Mucosa of rectum (tissue), 2 donors: ENCODE measurements around the gene ADAD1.

Experiments
- H3K27ac ChIP-seq, 2 donors: one replicate each; pipeline ENCODE4 v1.7.0; 2013; ENCODE audit warnings: inconsistent platforms in 2 of 2, low read depth in 2 of 2, low read length in 2 of 2
- H3K27me3 ChIP-seq, 2 donors: one replicate each; pipeline ENCODE4 v1.7.0; 2013; ENCODE audit warnings: low read length in 2 of 2; ENCODE audit not compliant: control insufficient read depth in 2 of 2, insufficient read depth in 2 of 2
- H3K36me3 ChIP-seq, 2 donors: one replicate each; pipeline ENCODE4 v1.7.0; 2013; ENCODE audit warnings: low read length in 2 of 2; ENCODE audit not compliant: control insufficient read depth in 2 of 2, insufficient read depth in 2 of 2
- H3K4me1 ChIP-seq, 2 donors: one replicate each; pipeline ENCODE4 v1.7.0; 2013; ENCODE audit warnings: low read length in 2 of 2, mild to moderate bottlenecking in 1 of 2; ENCODE audit not compliant: control insufficient read depth in 2 of 2, insufficient read depth in 2 of 2
- H3K4me3 ChIP-seq, 2 donors: one replicate each; pipeline ENCODE4 v1.7.0; 2013; ENCODE audit warnings: low read length in 2 of 2
- H3K9ac ChIP-seq, 2 donors: one replicate each; pipeline ENCODE4 v1.7.0; 2013; ENCODE audit warnings: low read length in 2 of 2, low read depth in 1 of 2, mild to moderate bottlenecking in 1 of 2
- H3K9me3 ChIP-seq, 2 donors: one replicate each; pipeline ENCODE4 v1.7.0; 2013; ENCODE audit warnings: low read length in 2 of 2; ENCODE audit not compliant: control insufficient read depth in 2 of 2
- donor health status: healthy.
- donor health status: Normal muscosa, but diverticular disease.

ADAD1 gene

GRCh38 chr4:122378711-122379110 is at the start of gene ADAD1:
ADAD1 (plus strand) TSS chr4:122379011; CDS start chr4:122380070, 1,059 bp downstream.
- Histone ChIP-seq H3K9ac (no peak within 1 kb of the TSS), H3K9me3 (no peaks in the 10 kb centered on the region), H3K4me1 (no peaks in the 10 kb centered on the region), H3K4me3 (no peak within 1 kb of the TSS), H3K36me3 (no peaks in the 10 kb centered on the region), H3K27me3 (no peaks in the 10 kb centered on the region), H3K27ac (no peak within 1 kb of the TSS)

GRCh38 chr4:122329876-122330565 is 48.8 kb upstream of the ADAD1 start:
- H3K9ac ChIP-seq = no peak overlapping the region
- no peaks in the 10 kb centered on the region for H3K27me3 ChIP-seq
- H3K36me3 ChIP-seq = peaks cover 34 to 35% of the 10 kb centered on the region in 2 donors
- H3K27ac ChIP-seq = no peak overlapping the region
- no peaks in the 10 kb centered on the region for H3K9me3 ChIP-seq
- no peaks in the 10 kb centered on the region for H3K4me1 ChIP-seq
- no peak overlapping the region for H3K4me3 ChIP-seq

GRCh38 chr4:122331195-122331594 is 47.6 kb upstream of the ADAD1 start:
- H3K9ac ChIP-seq = no peak overlapping the region
- peaks cover 38 to 41% of the 10 kb centered on the region in 2 donors for H3K36me3 ChIP-seq
- no peaks in the 10 kb centered on the region for H3K27me3 ChIP-seq
- no peaks in the 10 kb centered on the region for H3K9me3 ChIP-seq
- H3K4me3 ChIP-seq = no peak overlapping the region
- no peaks in the 10 kb centered on the region for H3K4me1 ChIP-seq
- H3K27ac ChIP-seq = no peak overlapping the region

GRCh38 chr4:122334828-122335227 is 44.0 kb upstream of the ADAD1 start:
- Histone ChIP-seq H3K4me3 (no peak overlapping the region), H3K36me3 (peaks cover 34 to 51% of the 10 kb centered on the region in 2 donors), H3K27ac (no peak overlapping the region), H3K9me3 (no peaks in the 10 kb centered on the region), H3K9ac (no peak overlapping the region), H3K27me3 (no peaks in the 10 kb centered on the region), H3K4me1 (no peaks in the 10 kb centered on the region)

- H3K9ac ChIP-seq = no peak overlapping the region
- H3K27me3 ChIP-seq = no peaks in the 10 kb centered on the region
- no peak overlapping the region for H3K4me3 ChIP-seq
- peaks cover 21 to 27% of the 10 kb centered on the region in 2 donors for H3K36me3 ChIP-seq
- H3K27ac ChIP-seq = no peak overlapping the region
- H3K4me1 ChIP-seq = no peaks in the 10 kb centered on the region
- no peaks in the 10 kb centered on the region for H3K9me3 ChIP-seq
Measured at GRCh38 chr4:122341886-122342285, 36.9 kb upstream of the ADAD1 start.

- H3K4me3 ChIP-seq = no peak overlapping the region
- no peaks in the 10 kb centered on the region for H3K27me3 ChIP-seq
- H3K36me3 ChIP-seq = peaks cover 52 to 57% of the 10 kb centered on the region in 2 donors
- H3K9ac ChIP-seq = no peak overlapping the region
- no peaks in the 10 kb centered on the region for H3K9me3 ChIP-seq
- no peak overlapping the region for H3K27ac ChIP-seq
- H3K4me1 ChIP-seq = no peaks in the 10 kb centered on the region
Measured at GRCh38 chr4:122346036-122346435, 32.8 kb upstream of the ADAD1 start.

- H3K27me3 ChIP-seq = no peaks in the 10 kb centered on the region
- peaks cover 52 to 60% of the 10 kb centered on the region in 2 donors for H3K36me3 ChIP-seq
- no peak overlapping the region for H3K4me3 ChIP-seq
- no peak overlapping the region for H3K9ac ChIP-seq
- H3K9me3 ChIP-seq = no peaks in the 10 kb centered on the region
- H3K4me1 ChIP-seq = no peaks in the 10 kb centered on the region
- no peak overlapping the region for H3K27ac ChIP-seq
Measured at GRCh38 chr4:122346503-122346902, 32.3 kb upstream of the ADAD1 start.

GRCh38 chr4:122356317-122356808 is 22.4 kb upstream of the ADAD1 start:
- H3K36me3 ChIP-seq = peaks cover 46 to 54% of the 10 kb centered on the region in 2 donors
- no peaks in the 10 kb centered on the region for H3K4me1 ChIP-seq
- no peak overlapping the region for H3K27ac ChIP-seq
- H3K4me3 ChIP-seq = no peak overlapping the region
- H3K27me3 ChIP-seq = no peaks in the 10 kb centered on the region
- H3K9ac ChIP-seq = no peak overlapping the region
- no peaks in the 10 kb centered on the region for H3K9me3 ChIP-seq

GRCh38 chr4:122360754-122361153 is 18.1 kb upstream of the ADAD1 start:
- no peaks in the 10 kb centered on the region for H3K27me3 ChIP-seq
- peaks cover 38 to 48% of the 10 kb centered on the region in 2 donors for H3K36me3 ChIP-seq
- no peaks in the 10 kb centered on the region for H3K4me1 ChIP-seq
- H3K9ac ChIP-seq = no peak overlapping the region
- H3K9me3 ChIP-seq = no peaks in the 10 kb centered on the region
- H3K4me3 ChIP-seq = no peak overlapping the region
- H3K27ac ChIP-seq = no peak overlapping the region

GRCh38 chr4:122364700-122365404 is 14.0 kb upstream of the ADAD1 start:
- Histone ChIP-seq H3K9ac (no peak overlapping the region), H3K9me3 (no peaks in the 10 kb centered on the region), H3K36me3 (peaks cover 11 to 21% of the 10 kb centered on the region in 2 donors), H3K4me3 (no peak overlapping the region), H3K27ac (no peak overlapping the region), H3K27me3 (no peaks in the 10 kb centered on the region), H3K4me1 (no peaks in the 10 kb centered on the region)
